ENCODE data around the gene AOAH. TPM values are rescaled to one million over a fixed set of nuclear protein-coding genes. Genes with fewer than 3 reads are reported as not detected.

AOAH gene
- total RNA-seq, 1 experiment from 2014 or later: not detected

DNA sequence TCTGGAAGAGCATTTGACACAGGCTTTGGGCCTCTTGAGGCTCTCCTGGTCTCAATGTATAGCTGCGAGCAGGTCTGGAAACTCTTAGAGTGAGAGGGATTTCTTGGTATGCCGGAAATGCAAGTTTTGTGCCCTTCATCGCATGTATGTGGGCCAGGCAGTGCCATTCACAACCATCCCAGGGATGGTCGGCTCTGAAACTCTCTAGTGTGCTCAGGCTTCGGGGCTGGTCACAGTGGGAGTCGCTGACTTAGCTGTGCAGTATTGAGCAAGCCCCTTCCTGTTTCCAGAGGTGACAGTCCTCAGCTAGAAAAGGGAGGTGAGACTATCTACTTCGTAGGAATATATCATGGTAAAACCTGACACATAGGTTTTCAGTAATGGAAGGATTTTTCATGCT, 2.0 kb upstream of the AOAH start:
- no peaks in the 10 kb centered on the region for H3K4me1 Mint-ChIP-seq (ENCODE audit: insufficient read depth, unreplicated experiment)
- H3K4me3 Mint-ChIP-seq (ENCODE audit: unreplicated experiment): no peak overlapping the region
- ChIA-PET POLR2A (interaction anchor here (1.3 kb wide), 1 partner anchor 9 kb away, joined by 3 read pairs; no protein-coding TSS in a partner anchor), CTCF (interaction anchor here (0.7 kb wide), 1 partner anchor 1652 kb away, joined by 3 read pairs; no protein-coding TSS in a partner anchor)
- intact Hi-C loops (cut with micrococcal nuclease): no loop called here
- H3K36me3 Mint-ChIP-seq (ENCODE audit: insufficient read depth, unreplicated experiment): no peaks in the 10 kb centered on the region
- no TSS peak for BruUV-seq (replicated peaks)
- no peak for DNase-seq (ENCODE audit: unreplicated experiment)
- H3K27ac Mint-ChIP-seq (ENCODE audit: low read depth, unreplicated experiment): no peak overlapping the region
- TF ChIP-seq, protein P1, sequence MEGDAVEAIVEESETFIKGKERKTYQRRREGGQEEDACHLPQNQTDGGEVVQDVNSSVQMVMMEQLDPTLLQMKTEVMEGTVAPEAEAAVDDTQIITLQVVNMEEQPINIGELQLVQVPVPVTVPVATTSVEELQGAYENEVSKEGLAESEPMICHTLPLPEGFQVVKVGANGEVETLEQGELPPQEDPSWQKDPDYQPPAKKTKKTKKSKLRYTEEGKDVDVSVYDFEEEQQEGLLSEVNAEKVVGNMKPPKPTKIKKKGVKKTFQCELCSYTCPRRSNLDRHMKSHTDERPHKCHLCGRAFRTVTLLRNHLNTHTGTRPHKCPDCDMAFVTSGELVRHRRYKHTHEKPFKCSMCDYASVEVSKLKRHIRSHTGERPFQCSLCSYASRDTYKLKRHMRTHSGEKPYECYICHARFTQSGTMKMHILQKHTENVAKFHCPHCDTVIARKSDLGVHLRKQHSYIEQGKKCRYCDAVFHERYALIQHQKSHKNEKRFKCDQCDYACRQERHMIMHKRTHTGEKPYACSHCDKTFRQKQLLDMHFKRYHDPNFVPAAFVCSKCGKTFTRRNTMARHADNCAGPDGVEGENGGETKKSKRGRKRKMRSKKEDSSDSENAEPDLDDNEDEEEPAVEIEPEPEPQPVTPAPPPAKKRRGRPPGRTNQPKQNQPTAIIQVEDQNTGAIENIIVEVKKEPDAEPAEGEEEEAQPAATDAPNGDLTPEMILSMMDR (IDR thresholded peaks at IDR 0.05; ENCODE audit: unreplicated experiment): no peak
- H3K27me3 Mint-ChIP-seq (ENCODE audit: insufficient read depth, unreplicated experiment): no peaks in the 10 kb centered on the region
- H3K9me3 Mint-ChIP-seq (ENCODE audit: unreplicated experiment): no peaks in the 10 kb centered on the region

GRCh38 chr7:36724996-36725395, 702 bp upstream of the AOAH start:
- CTCF ChIA-PET: no interaction called here
- no peaks in the 10 kb centered on the region for H3K36me3 Mint-ChIP-seq (ENCODE audit: insufficient read depth, unreplicated experiment)
- H3K9me3 Mint-ChIP-seq (ENCODE audit: unreplicated experiment): no peaks in the 10 kb centered on the region
- H3K4me3 Mint-ChIP-seq (ENCODE audit: unreplicated experiment): no peak overlapping the region
- H3K27me3 Mint-ChIP-seq (ENCODE audit: insufficient read depth, unreplicated experiment): no peaks in the 10 kb centered on the region
- no peak overlapping the region for H3K27ac Mint-ChIP-seq (ENCODE audit: low read depth, unreplicated experiment)
- H3K4me1 Mint-ChIP-seq (ENCODE audit: insufficient read depth, unreplicated experiment): no peaks in the 10 kb centered on the region
- no peak for DNase-seq (ENCODE audit: unreplicated experiment)
- TF ChIP-seq, protein P1 (IDR thresholded peaks at IDR 0.05; ENCODE audit: unreplicated experiment): no peak
- POLR2A ChIA-PET: no interaction called here
- intact Hi-C loops (cut with micrococcal nuclease): no loop called here
- BruUV-seq (replicated peaks): no TSS peak

- no peaks in the 10 kb centered on the region for H3K36me3 Mint-ChIP-seq (ENCODE audit: insufficient read depth, unreplicated experiment)
- TF ChIP-seq, protein P1 (IDR thresholded peaks at IDR 0.05; ENCODE audit: unreplicated experiment): no peak
- no peak overlapping the region for H3K27ac Mint-ChIP-seq (ENCODE audit: low read depth, unreplicated experiment)
- intact Hi-C loops (cut with micrococcal nuclease): no loop called here
- H3K9me3 Mint-ChIP-seq (ENCODE audit: unreplicated experiment): no peaks in the 10 kb centered on the region
- DNase-seq (ENCODE audit: unreplicated experiment): no peak
- no TSS peak for BruUV-seq (replicated peaks)
- H3K4me1 Mint-ChIP-seq (ENCODE audit: insufficient read depth, unreplicated experiment): no peaks in the 10 kb centered on the region
- no peak overlapping the region for H3K4me3 Mint-ChIP-seq (ENCODE audit: unreplicated experiment)
- POLR2A ChIA-PET: no interaction called here
- no peaks in the 10 kb centered on the region for H3K27me3 Mint-ChIP-seq (ENCODE audit: insufficient read depth, unreplicated experiment)
- CTCF ChIA-PET: interaction anchor here (0.7 kb wide), 1 partner anchor 51 kb away, joined by 4 read pairs; no protein-coding TSS in a partner anchor
Measured at GRCh38 chr7:36723291-36723690, 1.0 kb downstream of the AOAH start.

- BruUV-seq (replicated peaks): no TSS peak
- H3K27me3 Mint-ChIP-seq (ENCODE audit: insufficient read depth, unreplicated experiment): no peaks in the 10 kb centered on the region
- no peak overlapping the region for H3K4me3 Mint-ChIP-seq (ENCODE audit: unreplicated experiment)
- H3K27ac Mint-ChIP-seq (ENCODE audit: low read depth, unreplicated experiment): no peak overlapping the region
- H3K9me3 Mint-ChIP-seq (ENCODE audit: unreplicated experiment): no peaks in the 10 kb centered on the region
- POLR2A ChIA-PET: interaction anchor here (0.7 kb wide), 2 partner anchors 31 to 168 kb away, joined by 3 read pairs; no protein-coding TSS in a partner anchor
- no peaks in the 10 kb centered on the region for H3K4me1 Mint-ChIP-seq (ENCODE audit: insufficient read depth, unreplicated experiment)
- intact Hi-C loops (cut with micrococcal nuclease): no loop called here
- TF ChIP-seq, protein P1 (IDR thresholded peaks at IDR 0.05; ENCODE audit: unreplicated experiment): no peak
- no peak for DNase-seq (ENCODE audit: unreplicated experiment)
- CTCF ChIA-PET: interaction anchor here (0.6 kb wide), 1 partner anchor 269 kb away, joined by 3 read pairs; no protein-coding TSS in a partner anchor
- no peaks in the 10 kb centered on the region for H3K36me3 Mint-ChIP-seq (ENCODE audit: insufficient read depth, unreplicated experiment)
Measured at GRCh38 chr7:36719083-36719632, 5.1 kb downstream of the AOAH start.
